Peyer's patch (tissue), 4 donors: ENCODE results near the gene PPP6R3. TPM values are rescaled to one million over a fixed set of nuclear protein-coding genes. Genes with fewer than 3 reads are reported as not detected.

Experiments
- DNase-seq, 3 donors: peaks; one replicate each; pipeline ENCODE4 v3.0.0-alpha.2; 2017 to 2019
- H3K27ac ChIP-seq, 4 donors: fragments of 200-600 bp; sonication (generic); one replicate each; pipeline ENCODE4 v1.5.1; 2016 to 2019
- H3K27me3 ChIP-seq, 2 donors: fragments of 200-600 bp; sonication (generic); one replicate each; pipeline ENCODE4 v1.5.1; 2019
- H3K36me3 ChIP-seq, 3 donors: fragments of 200-600 bp; sonication (generic); one replicate each; pipeline ENCODE4 v1.5.1; 2016 to 2019
- H3K4me1 ChIP-seq, 4 donors: fragments of 200-600 bp; sonication (generic); one replicate each; pipeline ENCODE4 v1.5.1; 2016 to 2019
- H3K4me3 ChIP-seq, 4 donors: fragments of 200-600 bp; sonication (generic); 1 replicate in 3 of 4; 2 replicates in 1 of 4; pipeline ENCODE4 v1.5.1; 2016 to 2019; ENCODE audit warnings: mild to moderate bottlenecking in 1 of 4
- H3K9me3 ChIP-seq, 4 donors: fragments of 200-600 bp; sonication (generic); one replicate each; pipeline ENCODE4 v1.5.1; 2016 to 2019; ENCODE audit warnings: mild to moderate bottlenecking in 1 of 4
- CTCF ChIP-seq, 6 experiments: fragments of 450-650 bp in 4 of 6; fragments of 200-600 bp in 2 of 6; sonication (generic) in 1 of 6; IDR thresholded peaks; one replicate each; pipeline ENCODE4 v1.5.1; 2017 to 2019; ENCODE audit warnings: antibody characterized with exemption in 6 of 6, mild to moderate bottlenecking in 3 of 6, moderate library complexity in 1 of 6
- POLR2A ChIP-seq, 2 donors: fragments of 450-650 bp; IDR thresholded peaks; one replicate each; pipeline ENCODE4 v1.5.1; 2017; ENCODE audit warnings: antibody characterized with exemption in 2 of 2, mild to moderate bottlenecking in 2 of 2, moderate library complexity in 2 of 2
- small RNA-seq, 2 donors: library from RNA; depleted of rRNA; stranded (forward); fragments of <200 nt; gene quantifications; one replicate each; pipeline ENCODE3, GENCODE V24; 2016
- total RNA-seq, 4 donors: library from RNA; depleted of rRNA; stranded (reverse); fragments of >200 nt; gene quantifications; one replicate each; pipeline ENCODE4 v1.1.0, GENCODE V29; 2016

Gene PPP6R3
- total RNA-seq, 4 donors from 2014 or later, result 130 to 282 (median 156) TPM

DNA sequence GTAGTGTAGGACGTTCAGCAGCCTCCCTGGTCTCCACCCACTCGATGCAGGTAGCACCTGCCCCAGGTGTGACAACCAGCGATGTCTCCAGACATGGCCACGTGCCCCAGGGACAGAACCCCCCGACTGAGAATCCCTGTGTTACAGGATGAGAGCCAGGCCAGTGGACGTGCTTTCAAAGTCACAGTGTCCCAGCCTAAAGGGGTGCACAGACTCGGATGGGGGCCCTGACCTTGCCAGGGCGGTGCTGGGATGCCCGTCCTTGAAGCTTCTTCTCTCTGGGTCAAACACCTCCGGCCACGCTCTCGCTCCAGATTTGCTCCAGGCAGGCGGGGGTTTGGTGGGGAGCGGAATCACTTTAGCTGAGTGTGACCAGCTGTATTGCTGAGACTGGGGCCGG, 200.5 kb downstream of the PPP6R3 start:
- H3K27ac ChIP-seq, result no peak overlapping the region
- no peaks in the 10 kb centered on the region for H3K9me3 ChIP-seq
- H3K4me1 ChIP-seq, result no peaks in the 10 kb centered on the region
- H3K4me3 ChIP-seq, result no peak overlapping the region
- DNase-seq, result no peak
- TF ChIP-seq POLR2A (IDR thresholded peaks at IDR 0.05) (no peak), CTCF (IDR thresholded peaks at IDR 0.05) (no peak)
- no peaks in the 10 kb centered on the region for H3K27me3 ChIP-seq
- no peaks in the 10 kb centered on the region for H3K36me3 ChIP-seq

DNA sequence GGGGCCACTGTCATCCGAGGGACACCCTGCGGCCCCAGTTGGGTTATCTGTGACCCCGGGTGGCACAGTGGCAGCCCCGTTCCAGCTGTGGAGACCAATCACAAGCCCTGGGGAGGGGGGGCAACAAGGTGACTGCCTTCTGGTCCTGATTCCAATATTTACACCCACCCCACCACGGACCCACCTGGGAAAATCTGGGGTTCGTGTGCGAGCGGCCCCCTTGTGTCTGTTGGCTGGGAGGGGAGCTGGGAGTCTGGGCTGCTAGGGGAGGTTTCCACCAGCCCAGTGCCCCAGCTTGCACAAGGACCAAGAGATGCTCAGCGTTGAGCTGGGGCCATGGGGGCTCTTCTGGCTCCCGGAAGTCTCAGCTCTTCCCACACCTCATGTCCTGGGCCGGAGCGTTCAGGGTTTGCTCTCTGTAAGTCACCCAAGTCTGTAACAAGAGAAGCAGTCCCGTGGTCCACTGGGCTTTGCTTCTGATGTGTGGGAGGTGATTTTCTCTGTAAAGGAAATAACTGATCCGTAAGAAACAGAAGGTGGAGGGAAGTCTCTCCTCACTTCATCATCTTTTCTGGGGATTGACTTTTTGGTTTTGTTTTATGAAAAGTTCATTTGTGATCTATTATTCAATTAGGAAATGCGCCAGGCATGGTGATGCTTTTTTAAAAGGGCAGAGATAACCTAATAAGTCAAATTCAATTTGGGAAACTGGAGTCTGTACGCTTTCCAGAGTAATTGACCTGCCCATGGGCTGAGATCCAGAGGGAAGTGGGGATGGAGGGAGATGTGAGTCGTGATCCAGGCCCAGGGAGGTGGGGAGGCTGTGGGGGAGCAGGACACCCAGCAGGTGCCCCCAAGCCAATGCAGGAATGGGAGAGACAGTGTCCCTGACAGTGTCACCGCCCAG, 201.4 kb downstream of the PPP6R3 start:
- no peak for DNase-seq

DNA sequence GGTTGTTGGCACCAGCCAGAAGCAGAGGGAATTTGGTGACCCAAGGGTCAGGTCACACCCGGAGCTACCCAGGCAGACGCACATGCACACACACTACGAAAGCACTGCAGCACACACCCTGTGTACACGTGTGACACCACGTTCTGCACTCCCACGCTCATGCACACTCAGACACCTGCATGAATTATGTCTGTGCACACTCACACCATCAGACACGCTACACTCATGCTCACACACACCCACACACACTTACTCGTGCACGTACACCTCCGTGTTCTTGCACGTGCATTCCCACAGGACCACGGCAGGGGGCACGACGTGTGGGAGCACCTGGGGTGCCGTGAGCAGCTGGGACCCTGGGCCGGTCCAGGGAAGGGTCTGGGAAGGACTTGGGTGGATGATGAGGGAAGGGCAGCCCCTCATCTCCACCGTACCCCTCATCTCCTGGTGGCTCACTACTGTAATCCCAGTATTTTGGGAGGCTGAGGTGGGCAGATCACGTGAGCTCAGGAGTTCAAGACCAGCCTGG, 203.0 kb downstream of the PPP6R3 start:
- Histone ChIP-seq H3K36me3 (no peaks in the 10 kb centered on the region), H3K27me3 (no peaks in the 10 kb centered on the region), H3K4me1 (no peaks in the 10 kb centered on the region), H3K27ac (no peak overlapping the region), H3K4me3 (no peak overlapping the region), H3K9me3 (no peaks in the 10 kb centered on the region)
- TF ChIP-seq CTCF (IDR thresholded peaks at IDR 0.05) (no peak), POLR2A (IDR thresholded peaks at IDR 0.05) (no peak)
- no peak for DNase-seq

More for the DNA sequence above, 201.4 kb downstream of the PPP6R3 start:
- TF ChIP-seq POLR2A (IDR thresholded peaks at IDR 0.05), result no peak
- no peak for TF ChIP-seq CTCF (IDR thresholded peaks at IDR 0.05)
- H3K36me3 ChIP-seq, result no peaks in the 10 kb centered on the region
- no peak overlapping the region for H3K4me3 ChIP-seq
- no peaks in the 10 kb centered on the region for H3K4me1 ChIP-seq
- H3K27ac ChIP-seq, result no peak overlapping the region
- no peaks in the 10 kb centered on the region for H3K27me3 ChIP-seq
- H3K9me3 ChIP-seq, result no peaks in the 10 kb centered on the region

- H3K4me1 ChIP-seq, result no peaks in the 10 kb centered on the region
- no peaks in the 10 kb centered on the region for H3K36me3 ChIP-seq
- H3K27me3 ChIP-seq, result no peaks in the 10 kb centered on the region
- no peaks in the 10 kb centered on the region for H3K9me3 ChIP-seq
- H3K27ac ChIP-seq, result no peak overlapping the region
- no peak overlapping the region for H3K4me3 ChIP-seq
- DNase-seq, result no peak
- TF ChIP-seq CTCF (IDR thresholded peaks at IDR 0.05) (no peak), POLR2A (IDR thresholded peaks at IDR 0.05) (no peak)
Observed at GRCh38 chr11:68664141-68664540, 203.6 kb downstream of the PPP6R3 start.

DNA sequence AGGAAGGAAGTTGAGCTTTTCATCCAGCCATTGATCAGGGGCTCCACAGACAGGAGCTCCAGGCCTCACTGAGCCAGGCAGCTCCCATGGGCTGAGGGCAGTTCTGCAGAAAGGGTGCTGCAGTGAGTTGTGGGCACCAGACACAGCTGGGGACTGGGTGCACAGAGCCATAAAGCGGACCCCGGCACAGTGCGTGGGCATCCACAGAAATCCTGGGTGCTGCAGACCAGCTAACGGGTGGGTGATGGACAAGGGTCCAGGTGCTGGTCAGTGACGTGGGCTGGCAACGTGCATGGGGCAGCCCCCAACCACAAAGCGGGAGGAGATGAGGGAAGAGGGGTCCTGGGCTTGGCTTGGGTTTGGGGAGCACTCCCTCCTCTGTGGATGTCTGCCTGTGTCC, 204.4 kb downstream of the PPP6R3 start:
- no peak for DNase-seq
- Histone ChIP-seq H3K27ac (no peak overlapping the region), H3K4me1 (no peaks in the 10 kb centered on the region), H3K4me3 (no peak overlapping the region), H3K36me3 (no peaks in the 10 kb centered on the region), H3K9me3 (no peaks in the 10 kb centered on the region), H3K27me3 (no peaks in the 10 kb centered on the region)
- TF ChIP-seq CTCF (IDR thresholded peaks at IDR 0.05) (no peak), POLR2A (IDR thresholded peaks at IDR 0.05) (no peak)

Small RNA genes within 50 kb of the gene (small RNA-seq; reads per million reads assigned to genes)
- gene NDUFA3P2, result 0 reads per million in 2 donors

Other genes starting within 250 kb of the PPP6R3 start
- gene KMT5B, start 247.5 kb upstream of the PPP6R3 start, total RNA-seq, result 10 to 100 TPM; 55.3 to 74.8 (median 60.3) TPM
- gene C11orf24, start 188.8 kb upstream of the PPP6R3 start, total RNA-seq, result 100 to 1,000 TPM in 3 of 4 donors, 10 to 100 TPM in 1; 79.2 to 198 (median 183) TPM
- gene LRP5, start 148.2 kb upstream of the PPP6R3 start, total RNA-seq, result 100 to 1,000 TPM; 149 to 196 (median 168) TPM
- 1 to 10 TPM in 1 of 4 donors, not detected in 3; 1.2 TPM for gene GAL, start 223.8 kb downstream of the PPP6R3 start, total RNA-seq